CD14-positive monocyte (primary cell): ENCODE results near the gene TMEM184B. TPM values are rescaled to one million over a fixed set of nuclear protein-coding genes. Genes with fewer than 3 reads are reported as not detected.

Experiments used
- DNase-seq, 3 donors: peaks; one replicate each; pipeline ENCODE4 v3.0.0-alpha.2; 2011 to 2022
- H2AFZ ChIP-seq: 2 replicates; pipeline ENCODE4 v1.6.0; 2012; ENCODE audit warnings: mild to moderate bottlenecking, low read depth, low read length, inconsistent platforms; ENCODE audit not compliant: insufficient read depth, poor library complexity, severe bottlenecking
- H3K27ac ChIP-seq, 2 donors: 1 replicate in 1 of 2; 2 replicates in 1 of 2; pipeline ENCODE4 v1.5.1; 2012 to 2013; ENCODE audit warnings: low read length in 2 of 2, control low read depth in 1 of 2, inconsistent platforms in 1 of 2, low read depth in 1 of 2, mild to moderate bottlenecking in 1 of 2
- H3K27me3 ChIP-seq, 2 donors: one replicate each; pipeline versions ENCODE4 v1.6.0 to v1.6.1; 2011 to 2013; ENCODE audit warnings: low read length in 2 of 2; ENCODE audit not compliant: control insufficient read depth in 2 of 2, insufficient read depth in 2 of 2
- H3K36me3 ChIP-seq, 2 donors: replicated peaks in 1 of 2; 1 replicate in 1 of 2; 2 replicates in 1 of 2; pipeline versions ENCODE4 v1.5.1 to v1.6.1; 2012 to 2013; ENCODE audit warnings: low read length in 2 of 2, control low read depth in 1 of 2, inconsistent platforms in 1 of 2, mild to moderate bottlenecking in 1 of 2; ENCODE audit not compliant: insufficient read depth in 2 of 2, control insufficient read depth in 1 of 2
- H3K4me1 ChIP-seq, 2 donors: 1 replicate in 1 of 2; 2 replicates in 1 of 2; pipeline versions ENCODE4 v1.5.1 to v1.6.1; 2012 to 2013; ENCODE audit warnings: low read length in 2 of 2, control low read depth in 1 of 2, inconsistent platforms in 1 of 2, mild to moderate bottlenecking in 1 of 2, moderate library complexity in 1 of 2; ENCODE audit not compliant: insufficient read depth in 2 of 2, control insufficient read depth in 1 of 2
- H3K4me2 ChIP-seq: replicated peaks from 2 replicates; pipeline ENCODE3; 2012; ENCODE audit warnings: low read length, moderate library complexity, mild to moderate bottlenecking; ENCODE audit not compliant: poor library complexity, severe bottlenecking; ENCODE audit errors: extremely low read depth
- H3K4me3 ChIP-seq, 3 experiments: fragments of 200-600 bp in 1 of 3; sonication (generic) in 1 of 3; replicated peaks in 1 of 3; 1 replicate in 2 of 3; 2 replicates in 1 of 3; pipeline ENCODE4 v1.5.1; 2011 to 2013; ENCODE audit warnings: low read length in 3 of 3, mild to moderate bottlenecking in 3 of 3, control low read depth in 2 of 3, low read depth in 2 of 3, inconsistent platforms in 1 of 3, moderate library complexity in 1 of 3
- H3K79me2 ChIP-seq: 2 replicates; pipeline ENCODE4 v1.6.0; 2012; ENCODE audit warnings: mild to moderate bottlenecking, control low read depth, inconsistent platforms, low read length, moderate library complexity; ENCODE audit not compliant: insufficient read depth
- H3K9ac ChIP-seq: 2 replicates; pipeline ENCODE4 v1.6.0; 2017; ENCODE audit warnings: low read length, mild to moderate bottlenecking; ENCODE audit not compliant: insufficient read depth, poor library complexity, severe bottlenecking
- H3K9me3 ChIP-seq, 2 donors: replicated peaks in 1 of 2; 1 replicate in 1 of 2; 2 replicates in 1 of 2; pipeline versions ENCODE4 v1.5.1 to v1.6.1; 2012 to 2013; ENCODE audit warnings: low read length in 2 of 2, control low read depth in 1 of 2; ENCODE audit not compliant: control insufficient read depth in 1 of 2, insufficient read depth in 1 of 2
- H4K20me1 ChIP-seq: 2 replicates; pipeline ENCODE4 v1.6.0; 2012; ENCODE audit warnings: mild to moderate bottlenecking, low read length, control low read depth, moderate library complexity; ENCODE audit not compliant: insufficient read depth
- H3K27ac Mint-ChIP-seq, 7 donors: one replicate each; pipeline ENCODE4 v1.8.0; 2020; ENCODE audit warnings: mild to moderate bottlenecking in 7 of 7, mixed read lengths in 7 of 7, moderate library complexity in 6 of 7, inconsistent platforms in 2 of 7
- H3K27me3 Mint-ChIP-seq, 3 donors: one replicate each; pipeline ENCODE4 v1.8.0; 2021 to 2022; ENCODE audit warnings: low read depth in 3 of 3, mild to moderate bottlenecking in 3 of 3, mixed read lengths in 3 of 3, moderate library complexity in 3 of 3, inconsistent platforms in 1 of 3
- H3K36me3 Mint-ChIP-seq, 2 donors: one replicate each; pipeline ENCODE4 v1.8.0; 2020; ENCODE audit warnings: mixed read lengths in 2 of 2, inconsistent platforms in 1 of 2, mild to moderate bottlenecking in 1 of 2
- H3K4me1 Mint-ChIP-seq: one replicate; pipeline ENCODE4 v1.8.0; 2020; ENCODE audit warnings: mild to moderate bottlenecking, mixed read lengths
- H3K4me3 Mint-ChIP-seq, 2 donors: one replicate each; pipeline ENCODE4 v1.8.0; 2020; ENCODE audit warnings: mild to moderate bottlenecking in 2 of 2, mixed read lengths in 2 of 2, moderate library complexity in 1 of 2
- H3K9me3 Mint-ChIP-seq, 7 donors: one replicate each; pipeline ENCODE4 v1.8.0; 2020 to 2022; ENCODE audit warnings: mixed read lengths in 7 of 7, mild to moderate bottlenecking in 6 of 7, moderate library complexity in 6 of 7, inconsistent platforms in 2 of 7
- CTCF ChIP-seq: fragments of 200-600 bp; IDR thresholded peaks from one replicate; pipeline ENCODE4 v1.8.0; 2022; ENCODE audit warnings: antibody characterized with exemption, mild to moderate bottlenecking
- WGBS: methylation state at CpG from one replicate; pipeline ENCODE4 v1.1.5; 2013; ENCODE audit warnings: missing lambda C conversion rate; ENCODE audit not compliant: insufficient coverage; 5-methylcytosine and 5-hydroxymethylcytosine counted together
- intact Hi-C, 2 donors: fragments of 100-400 bp; cut with micrococcal nuclease; formaldehyde crosslinking; loops; one replicate each; pipeline versions ENCODE4 v1.15.0 to v1.15.1; 2023
- polyA plus RNA-seq, 3 donors: library from polyadenylated mRNA; depleted of rRNA in 1 of 3; unstranded in 2 of 3; stranded (reverse) in 1 of 3; fragments of 300-500 nt in 2 of 3; fragments of >200 nt in 1 of 3; fragmentation: Illumina TruSeq in 2 of 3; gene quantifications; 1 replicate in 2 of 3; 2 replicates in 1 of 3; pipeline ENCODE4 v1.2.3, GENCODE V29; 2012 to 2021

TMEM184B gene
- polyA plus RNA-seq, 3 donors, result 7.4 to 17.7 (median 10.6) TPM

GRCh38 chr22:38258895-38259294 is 13.9 kb downstream of the TMEM184B start:
- H3K79me2 ChIP-seq, result peaks cover 8% of the 10 kb centered on the region
- Mint-ChIP-seq H3K4me3 (peak overlapping the region in 1 of 2 donors; percentile 70), H3K27ac (peak overlapping the region in 4 of 7 donors; percentile 18 to 56 (median 24))

GRCh38 chr22:38257650-38258250 is 15.1 kb downstream of the TMEM184B start:
- WGBS, result 83% methylated on average over 1 of the region's 4 CpGs
- Histone ChIP-seq H3K4me1 (peaks cover 34 to 45% of the 10 kb centered on the region in 2 donors), H3K36me3 (no peaks in the 10 kb centered on the region), H2AFZ (no peak overlapping the region), H3K27ac (no peak overlapping the region), H3K4me2 (no peak overlapping the region), H3K9me3 (no peaks in the 10 kb centered on the region), H3K27me3 (no peaks in the 10 kb centered on the region), H3K4me3 (no peak overlapping the region), H3K9ac (no peak overlapping the region), H4K20me1 (peaks cover 47% of the 10 kb centered on the region), H3K79me2 (peaks cover 5% of the 10 kb centered on the region)
- Mint-ChIP-seq H3K36me3 (peaks cover 3% of the 10 kb centered on the region in 2 donors), H3K4me3 (no peak overlapping the region), H3K9me3 (peaks cover 0 to 2% (median 0%) of the 10 kb centered on the region in 7 donors), H3K27me3 (peaks cover 0 to 5% (median 0%) of the 10 kb centered on the region in 3 donors), H3K4me1 (peaks cover 55% of the 10 kb centered on the region), H3K27ac (peak overlapping the region in 1 of 7 donors; percentile 30)
- no peak for TF ChIP-seq CTCF
- intact Hi-C loops, result no loop called here
- no peak for DNase-seq

More at GRCh38 chr22:38258895-38259294, 13.9 kb downstream of the TMEM184B start:
- intact Hi-C loops, result no loop called here
- H3K9me3 Mint-ChIP-seq, result peaks cover 0 to 2% (median 0%) of the 10 kb centered on the region in 7 donors
- Histone ChIP-seq H4K20me1 (peaks cover 47% of the 10 kb centered on the region), H3K27me3 (no peaks in the 10 kb centered on the region), H3K9ac (no peak overlapping the region), H3K4me1 (peaks cover 34 to 45% of the 10 kb centered on the region in 2 donors), H3K9me3 (no peaks in the 10 kb centered on the region), H3K27ac (no peak overlapping the region), H3K36me3 (no peaks in the 10 kb centered on the region), H3K4me2 (no peak overlapping the region), H2AFZ (no peak overlapping the region), H3K4me3 (no peak overlapping the region)
- peaks cover 0 to 5% (median 0%) of the 10 kb centered on the region in 3 donors for H3K27me3 Mint-ChIP-seq
- H3K4me1 Mint-ChIP-seq, result peaks cover 55% of the 10 kb centered on the region
- peaks cover 8 to 10% of the 10 kb centered on the region in 2 donors for H3K36me3 Mint-ChIP-seq
- WGBS, result 35% methylated on average over 4 of the region's 8 CpGs
- no peak for DNase-seq
- no peak for TF ChIP-seq CTCF
